IMR-90 (cell line): ENCODE measurements around the gene ZNF358. TPM values are rescaled to one million over a fixed set of nuclear protein-coding genes. Genes with fewer than 3 reads are reported as not detected.

ENCODE experiments used
- ATAC-seq: fragments of 200-7000 bp; cut with Tn5 transposase; 2 replicates; pipeline ENCODE4 v1.9.1; 2020; ENCODE audit warnings: low read depth, mild to moderate bottlenecking, moderate library complexity
- BruUV-seq: library from RNA; stranded (reverse); fragments of 400-500 nt; replicated peaks from 2 replicates; lab custom pipeline; 2021; lab: Mats Ljungman, UMichigan
- CTCF ChIA-PET: fragments of 300-600 bp; formaldehyde crosslinking; extraction: SDS; loops from one replicate; lab custom pipeline; 2021; ENCODE audit warnings: antibody characterized with exemption; lab: Yijun Ruan, JAX
- POLR2A ChIA-PET: fragments of 300-600 bp; sonication (Branson Sonifier 250); formaldehyde crosslinking; loops from one replicate; lab custom pipeline; 2022; ENCODE audit warnings: antibody characterized with exemption; ENCODE audit not compliant: unreplicated experiment; lab: Charles Lee
- DNase-seq: peaks from one replicate; pipeline ENCODE4 v3.0.0; 2013
- H2AFZ ChIP-seq: replicated peaks from 2 replicates; pipeline ENCODE3; 2013; ENCODE audit warnings: low read length, mild to moderate bottlenecking; ENCODE audit not compliant: poor library complexity
- H2AK5ac ChIP-seq: 2 replicates; pipeline ENCODE4 v1.6.1; 2013; ENCODE audit warnings: low read depth, low read length, inconsistent platforms
- H2AK9ac ChIP-seq: replicated peaks from 2 replicates; pipeline ENCODE3; 2013; ENCODE audit warnings: mild to moderate bottlenecking, low read depth, low read length, moderate library complexity; ENCODE audit not compliant: poor library complexity
- H2BK120ac ChIP-seq: 2 replicates; pipeline ENCODE4 v1.6.1; 2013; ENCODE audit warnings: low read depth, low read length, inconsistent platforms
- H2BK15ac ChIP-seq: 3 replicates; pipeline ENCODE4 v1.6.1; 2013; ENCODE audit warnings: low read depth, low read length, inconsistent platforms
- H2BK20ac ChIP-seq: 2 replicates; pipeline ENCODE4 v1.6.1; 2013; ENCODE audit warnings: low read depth, mild to moderate bottlenecking, inconsistent platforms, low read length, moderate library complexity
- H2BK5ac ChIP-seq: 2 replicates; pipeline ENCODE4 v1.6.1; 2013; ENCODE audit warnings: mild to moderate bottlenecking, low read depth, low read length, inconsistent platforms; ENCODE audit not compliant: poor library complexity, severe bottlenecking
- H3K14ac ChIP-seq: replicated peaks from 2 replicates; pipeline ENCODE4 v1.6.1; 2013; ENCODE audit warnings: low read depth, low read length, inconsistent platforms
- H3K18ac ChIP-seq: 2 replicates; pipeline ENCODE4 v1.6.1; 2013; ENCODE audit warnings: low read depth, low read length, control low read depth
- H3K23ac ChIP-seq: 2 replicates; pipeline ENCODE4 v1.6.1; 2013; ENCODE audit warnings: low read depth, low read length, inconsistent platforms
- H3K27ac ChIP-seq: 2 replicates; pipeline ENCODE4 v1.5.1; 2013; ENCODE audit warnings: mild to moderate bottlenecking, control low read depth, low read length; ENCODE audit not compliant: insufficient read depth
- H3K27me3 ChIP-seq: 2 replicates; pipeline ENCODE4 v1.6.1; 2013; ENCODE audit warnings: low read length; ENCODE audit not compliant: control insufficient read depth, insufficient read depth
- H3K36me3 ChIP-seq: 2 replicates; pipeline ENCODE4 v1.6.1; 2013; ENCODE audit warnings: low read length, mixed read lengths; ENCODE audit not compliant: control insufficient read depth, insufficient read depth
- H3K4ac ChIP-seq: 2 replicates; pipeline ENCODE4 v1.6.1; 2013; ENCODE audit warnings: low read depth, low read length, inconsistent platforms
- H3K4me1 ChIP-seq: 2 replicates; pipeline ENCODE4 v1.6.1; 2013; ENCODE audit warnings: low read length, mixed read lengths; ENCODE audit not compliant: control insufficient read depth, insufficient read depth
- H3K4me2 ChIP-seq: 2 replicates; pipeline ENCODE4 v1.6.1; 2013; ENCODE audit warnings: low read depth, mild to moderate bottlenecking, control low read depth, low read length, moderate library complexity
- H3K4me3 ChIP-seq: 2 replicates; pipeline ENCODE4 v1.5.1; 2013; ENCODE audit warnings: low read depth, mild to moderate bottlenecking, control low read depth, low read length, moderate library complexity; ENCODE audit not compliant: insufficient read depth
- H3K56ac ChIP-seq: 2 replicates; pipeline ENCODE4 v1.6.1; 2013; ENCODE audit warnings: low read length, inconsistent platforms; ENCODE audit not compliant: insufficient read depth; ENCODE audit errors: extremely low read depth
- H3K79me1 ChIP-seq, 2 experiments: 2 replicates each; pipeline ENCODE4 v1.6.1; 2013; ENCODE audit warnings: low read length in 2 of 2, inconsistent platforms in 1 of 2, low read depth in 1 of 2
- H3K9ac ChIP-seq: 2 replicates; pipeline ENCODE4 v1.6.1; 2013; ENCODE audit warnings: low read depth, low read length, control low read depth
- H3K9me1 ChIP-seq: 2 replicates; pipeline ENCODE4 v1.6.1; 2013; ENCODE audit warnings: low read length, inconsistent platforms; ENCODE audit not compliant: insufficient read depth
- H3K9me3 ChIP-seq: 2 replicates; pipeline ENCODE4 v1.6.1; 2013; ENCODE audit warnings: low read length; ENCODE audit not compliant: control insufficient read depth, insufficient read depth
- H4K20me1 ChIP-seq: 2 replicates; pipeline ENCODE4 v1.6.1; 2013; ENCODE audit warnings: low read length, inconsistent platforms; ENCODE audit not compliant: insufficient read depth
- H4K5ac ChIP-seq: 2 replicates; pipeline ENCODE4 v1.6.1; 2013; ENCODE audit warnings: mild to moderate bottlenecking, low read depth, low read length, control low read depth
- H4K8ac ChIP-seq, 2 experiments: 2 replicates each; pipeline ENCODE4 v1.6.1; 2013; ENCODE audit warnings: low read depth in 2 of 2, low read length in 2 of 2, control low read depth in 1 of 2, inconsistent platforms in 1 of 2
- H4K91ac ChIP-seq: 2 replicates; pipeline ENCODE4 v1.6.1; 2013; ENCODE audit warnings: low read depth, low read length, inconsistent platforms; ENCODE audit not compliant: insufficient read depth
- ELK1 ChIP-seq: fragments of 150-350 bp; IDR thresholded peaks from 2 replicates; pipeline ENCODE4 v1.6.1; 2016; ENCODE audit warnings: low read depth, mild to moderate bottlenecking, low read length, moderate library complexity, borderline replicate concordance
- MAFK ChIP-seq: IDR thresholded peaks from 2 replicates; pipeline ENCODE4 v1.6.1; 2012; ENCODE audit warnings: low read depth, low read length, improper control_type of control experiment
- WGBS, 2 experiments: methylation state at CpG; one replicate each; pipeline versions ENCODE4 v1.1.5 to v1.1.7; 2013; ENCODE audit warnings: missing lambda C conversion rate in 2 of 2; ENCODE audit not compliant: insufficient read length in 1 of 2; ENCODE audit errors: extremely low coverage in 2 of 2; 5-methylcytosine and 5-hydroxymethylcytosine counted together
- dilution Hi-C: fragments of 300-500 bp; cut with HindIII; formaldehyde crosslinking; loops from one replicate; pipeline ENCODE4 v1.14.3; 2018; ENCODE audit warnings: low sequenced_read_pairs; ENCODE audit not compliant: unreplicated experiment
- in situ Hi-C: fragments of 300-500 bp; cut with MboI; formaldehyde crosslinking; loops from 3 replicates; pipeline ENCODE4 v1.14.3; 2019; ENCODE audit warnings: low sequenced_read_pairs, inconsistent platforms, mixed read lengths
- intact Hi-C: fragments of 100-400 bp; cut with micrococcal nuclease; formaldehyde crosslinking; loops from 2 replicates; pipeline ENCODE4 v1.10.0; 2022
- polyA plus RNA-seq, 3 experiments: library from polyadenylated mRNA; depleted of rRNA; stranded (reverse); fragments of >200 nt; gene quantifications; 2 replicates each; pipeline ENCODE4 v1.2.3, GENCODE V29; 2012; ENCODE audit warnings: low replicate concordance in 1 of 3
- total RNA-seq: library from RNA; depleted of rRNA; stranded (reverse); fragments of >200 nt; gene quantifications from 2 replicates; pipeline ENCODE4 v1.2.3, GENCODE V29; 2012

Gene ZNF358
- total and polyA plus RNA-seq, 2 of the 4 experiments (the other 2 are of a cell fraction): 5.4 to 30.7 TPM

- no peak overlapping the region for H4K91ac ChIP-seq
- intact Hi-C loops (no loop called here), dilution Hi-C loops (no loop called here), in situ Hi-C loops (no loop called here)
- CTCF ChIA-PET: interaction anchor here (0.6 to 3.0 kb wide), 2 partner anchors 15 to 40 kb away, joined by 3 to 8 read pairs; a partner anchor contains a TSS
- H4K8ac ChIP-seq: no peak overlapping the region
- H3K79me1 ChIP-seq: peaks cover 10 to 12% of the 10 kb centered on the region in 2 experiments
- no peak overlapping the region for H2AK5ac ChIP-seq
- no peak for DNase-seq
- POLR2A ChIA-PET: no interaction called here
- no peak overlapping the region for H2BK5ac ChIP-seq
- H3K4me3 ChIP-seq: no peak overlapping the region
- no peak overlapping the region for H2BK120ac ChIP-seq
- H3K56ac ChIP-seq: no peak overlapping the region
- H2AK9ac ChIP-seq: peak overlapping the region; percentile 10
- H3K27ac ChIP-seq: no peak overlapping the region
- H3K18ac ChIP-seq: no peak overlapping the region
- BruUV-seq: no TSS peak
- no peak for ATAC-seq
- no peak overlapping the region for H3K23ac ChIP-seq
- H2AFZ ChIP-seq: no peak overlapping the region
- H3K9ac ChIP-seq: no peak overlapping the region
- H3K4me1 ChIP-seq: peaks cover 18% of the 10 kb centered on the region
- H3K9me1 ChIP-seq: peaks cover 7% of the 10 kb centered on the region; the same call in 1 of the 2 replicates
- H4K20me1 ChIP-seq: no peaks in the 10 kb centered on the region
- no peaks in the 10 kb centered on the region for H3K9me3 ChIP-seq
- peaks cover 2% of the 10 kb centered on the region for H3K27me3 ChIP-seq
- TF ChIP-seq MAFK (no peak), ELK1 (no peak)
- no peaks in the 10 kb centered on the region for H3K36me3 ChIP-seq
- H3K4ac ChIP-seq: no peak overlapping the region
- WGBS, 2 experiments: 60% methylated on average over 2 of the region's 6 CpGs; no CpG with 5 or more reads in 1 of the 2 experiments
- no peak overlapping the region for H4K5ac ChIP-seq
- no peak overlapping the region for H3K4me2 ChIP-seq
- H2BK15ac ChIP-seq: no peak overlapping the region
- no peak overlapping the region for H2BK20ac ChIP-seq
- no peak overlapping the region for H3K14ac ChIP-seq
Measured at GRCh38 chr19:7512400-7512851, 3.5 kb upstream of the ZNF358 start.
